IMR-90 (cell line): Measurements from ENCODE around the gene CDK8. TPM values are rescaled to one million over a fixed set of nuclear protein-coding genes. Genes with fewer than 3 reads are reported as not detected.

Experiments
- ATAC-seq: fragments of 200-7000 bp; cut with Tn5 transposase; 2 replicates; pipeline ENCODE4 v1.9.1; 2020; ENCODE audit warnings: low read depth, mild to moderate bottlenecking, moderate library complexity
- BruUV-seq: library from RNA; stranded (reverse); fragments of 400-500 nt; replicated peaks from 2 replicates; lab custom pipeline; 2021; lab: Mats Ljungman, UMichigan
- CTCF ChIA-PET: fragments of 300-600 bp; formaldehyde crosslinking; extraction: SDS; loops from one replicate; lab custom pipeline; 2021; ENCODE audit warnings: antibody characterized with exemption; lab: Yijun Ruan, JAX
- POLR2A ChIA-PET: fragments of 300-600 bp; sonication (Branson Sonifier 250); formaldehyde crosslinking; loops from one replicate; lab custom pipeline; 2022; ENCODE audit warnings: antibody characterized with exemption; ENCODE audit not compliant: unreplicated experiment; lab: Charles Lee
- DNase-seq: peaks from one replicate; pipeline ENCODE4 v3.0.0; 2013
- H2AFZ ChIP-seq: replicated peaks from 2 replicates; pipeline ENCODE3; 2013; ENCODE audit warnings: low read length, mild to moderate bottlenecking; ENCODE audit not compliant: poor library complexity
- H2AK5ac ChIP-seq: 2 replicates; pipeline ENCODE4 v1.6.1; 2013; ENCODE audit warnings: low read depth, low read length, inconsistent platforms
- H2AK9ac ChIP-seq: replicated peaks from 2 replicates; pipeline ENCODE3; 2013; ENCODE audit warnings: mild to moderate bottlenecking, low read depth, low read length, moderate library complexity; ENCODE audit not compliant: poor library complexity
- H2BK120ac ChIP-seq: 2 replicates; pipeline ENCODE4 v1.6.1; 2013; ENCODE audit warnings: low read depth, low read length, inconsistent platforms
- H2BK15ac ChIP-seq: 3 replicates; pipeline ENCODE4 v1.6.1; 2013; ENCODE audit warnings: low read depth, low read length, inconsistent platforms
- H2BK20ac ChIP-seq: 2 replicates; pipeline ENCODE4 v1.6.1; 2013; ENCODE audit warnings: low read depth, mild to moderate bottlenecking, inconsistent platforms, low read length, moderate library complexity
- H2BK5ac ChIP-seq: 2 replicates; pipeline ENCODE4 v1.6.1; 2013; ENCODE audit warnings: mild to moderate bottlenecking, low read depth, low read length, inconsistent platforms; ENCODE audit not compliant: poor library complexity, severe bottlenecking
- H3K14ac ChIP-seq: replicated peaks from 2 replicates; pipeline ENCODE4 v1.6.1; 2013; ENCODE audit warnings: low read depth, low read length, inconsistent platforms
- H3K18ac ChIP-seq: 2 replicates; pipeline ENCODE4 v1.6.1; 2013; ENCODE audit warnings: low read depth, low read length, control low read depth
- H3K23ac ChIP-seq: 2 replicates; pipeline ENCODE4 v1.6.1; 2013; ENCODE audit warnings: low read depth, low read length, inconsistent platforms
- H3K27ac ChIP-seq: 2 replicates; pipeline ENCODE4 v1.5.1; 2013; ENCODE audit warnings: mild to moderate bottlenecking, control low read depth, low read length; ENCODE audit not compliant: insufficient read depth
- H3K27me3 ChIP-seq: 2 replicates; pipeline ENCODE4 v1.6.1; 2013; ENCODE audit warnings: low read length; ENCODE audit not compliant: control insufficient read depth, insufficient read depth
- H3K36me3 ChIP-seq: 2 replicates; pipeline ENCODE4 v1.6.1; 2013; ENCODE audit warnings: low read length, mixed read lengths; ENCODE audit not compliant: control insufficient read depth, insufficient read depth
- H3K4ac ChIP-seq: 2 replicates; pipeline ENCODE4 v1.6.1; 2013; ENCODE audit warnings: low read depth, low read length, inconsistent platforms
- H3K4me1 ChIP-seq: 2 replicates; pipeline ENCODE4 v1.6.1; 2013; ENCODE audit warnings: low read length, mixed read lengths; ENCODE audit not compliant: control insufficient read depth, insufficient read depth
- H3K4me2 ChIP-seq: 2 replicates; pipeline ENCODE4 v1.6.1; 2013; ENCODE audit warnings: low read depth, mild to moderate bottlenecking, control low read depth, low read length, moderate library complexity
- H3K4me3 ChIP-seq: 2 replicates; pipeline ENCODE4 v1.5.1; 2013; ENCODE audit warnings: low read depth, mild to moderate bottlenecking, control low read depth, low read length, moderate library complexity; ENCODE audit not compliant: insufficient read depth
- H3K56ac ChIP-seq: 2 replicates; pipeline ENCODE4 v1.6.1; 2013; ENCODE audit warnings: low read length, inconsistent platforms; ENCODE audit not compliant: insufficient read depth; ENCODE audit errors: extremely low read depth
- H3K79me1 ChIP-seq, 2 experiments: 2 replicates each; pipeline ENCODE4 v1.6.1; 2013; ENCODE audit warnings: low read length in 2 of 2, inconsistent platforms in 1 of 2, low read depth in 1 of 2
- H3K9ac ChIP-seq: 2 replicates; pipeline ENCODE4 v1.6.1; 2013; ENCODE audit warnings: low read depth, low read length, control low read depth
- H3K9me1 ChIP-seq: 2 replicates; pipeline ENCODE4 v1.6.1; 2013; ENCODE audit warnings: low read length, inconsistent platforms; ENCODE audit not compliant: insufficient read depth
- H3K9me3 ChIP-seq: 2 replicates; pipeline ENCODE4 v1.6.1; 2013; ENCODE audit warnings: low read length; ENCODE audit not compliant: control insufficient read depth, insufficient read depth
- H4K20me1 ChIP-seq: 2 replicates; pipeline ENCODE4 v1.6.1; 2013; ENCODE audit warnings: low read length, inconsistent platforms; ENCODE audit not compliant: insufficient read depth
- H4K5ac ChIP-seq: 2 replicates; pipeline ENCODE4 v1.6.1; 2013; ENCODE audit warnings: mild to moderate bottlenecking, low read depth, low read length, control low read depth
- H4K8ac ChIP-seq, 2 experiments: 2 replicates each; pipeline ENCODE4 v1.6.1; 2013; ENCODE audit warnings: low read depth in 2 of 2, low read length in 2 of 2, control low read depth in 1 of 2, inconsistent platforms in 1 of 2
- H4K91ac ChIP-seq: 2 replicates; pipeline ENCODE4 v1.6.1; 2013; ENCODE audit warnings: low read depth, low read length, inconsistent platforms; ENCODE audit not compliant: insufficient read depth
- BHLHE40 ChIP-seq: fragments of 150-350 bp; IDR thresholded peaks from 2 replicates; pipeline ENCODE4 v1.6.1; 2016; ENCODE audit warnings: mild to moderate bottlenecking, low read depth, low read length
- NFE2L2 ChIP-seq: fragments of 150-350 bp; IDR thresholded peaks from 2 replicates; pipeline ENCODE4 v1.6.1; 2016; ENCODE audit warnings: low read depth, mild to moderate bottlenecking, low read length
- POLR2A ChIP-seq: IDR thresholded peaks from 2 replicates; pipeline ENCODE4 v1.6.1; 2012; ENCODE audit warnings: mild to moderate bottlenecking, low read depth, low read length
- SMC3 ChIP-seq: fragments of 150-350 bp; IDR thresholded peaks from 2 replicates; pipeline ENCODE4 v1.6.1; 2016; ENCODE audit warnings: low read depth, mild to moderate bottlenecking, antibody characterized with exemption, low read length, moderate library complexity
- WGBS, 2 experiments: methylation state at CpG; one replicate each; pipeline versions ENCODE4 v1.1.5 to v1.1.7; 2013; ENCODE audit warnings: missing lambda C conversion rate in 2 of 2; ENCODE audit not compliant: insufficient read length in 1 of 2; ENCODE audit errors: extremely low coverage in 2 of 2; 5-methylcytosine and 5-hydroxymethylcytosine counted together
- dilution Hi-C: fragments of 300-500 bp; cut with HindIII; formaldehyde crosslinking; loops from one replicate; pipeline ENCODE4 v1.14.3; 2018; ENCODE audit warnings: low sequenced_read_pairs; ENCODE audit not compliant: unreplicated experiment
- in situ Hi-C: fragments of 300-500 bp; cut with MboI; formaldehyde crosslinking; loops from 3 replicates; pipeline ENCODE4 v1.14.3; 2019; ENCODE audit warnings: low sequenced_read_pairs, inconsistent platforms, mixed read lengths
- intact Hi-C: fragments of 100-400 bp; cut with micrococcal nuclease; formaldehyde crosslinking; loops from 2 replicates; pipeline ENCODE4 v1.10.0; 2022
- polyA plus RNA-seq, 3 experiments: library from polyadenylated mRNA; depleted of rRNA; stranded (reverse); fragments of >200 nt; gene quantifications; 2 replicates each; pipeline ENCODE4 v1.2.3, GENCODE V29; 2012; ENCODE audit warnings: low replicate concordance in 1 of 3
- total RNA-seq: library from RNA; depleted of rRNA; stranded (reverse); fragments of >200 nt; gene quantifications from 2 replicates; pipeline ENCODE4 v1.2.3, GENCODE V29; 2012
- TF ChIP-seq, protein P1 (sequence below): fragments of 150-350 bp; IDR thresholded peaks from 2 replicates; pipeline ENCODE4 v1.6.1; 2016; ENCODE audit warnings: low read depth, mild to moderate bottlenecking, low read length, moderate library complexity, borderline replicate concordance

Gene CDK8
- total and polyA plus RNA-seq, 2 of the 4 experiments (the other 2 are of a cell fraction) = 15.4 to 19.0 TPM

DNA sequence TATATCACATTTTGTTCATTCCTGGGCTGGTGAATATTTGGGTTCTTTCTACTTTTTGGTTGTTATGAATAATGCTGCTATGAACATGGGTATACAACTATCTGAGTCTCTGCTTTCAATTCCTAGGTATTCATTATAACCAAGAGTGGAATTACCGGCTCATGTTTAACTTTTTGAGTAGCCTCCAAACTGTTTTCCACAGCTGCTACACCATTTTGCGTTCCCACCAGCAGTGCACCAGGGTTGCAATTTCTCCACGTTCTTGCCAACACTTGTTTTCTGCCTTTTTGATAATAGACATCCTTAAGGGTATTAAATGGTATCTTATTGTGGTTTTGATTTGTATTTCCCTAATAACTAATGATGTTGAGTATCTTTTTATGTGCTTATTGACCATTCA lies 16.8 kb downstream of the CDK8 start:
- Histone ChIP-seq H3K79me1 (peaks cover 20 to 53% of the 10 kb centered on the region in 2 experiments), H2AK5ac (no peak overlapping the region), H2AFZ (no peak overlapping the region), H2BK5ac (no peak overlapping the region), H4K8ac (no peak overlapping the region), H3K36me3 (no peaks in the 10 kb centered on the region), H3K14ac (no peak overlapping the region), H3K18ac (no peak overlapping the region), H4K5ac (no peak overlapping the region), H4K20me1 (peaks cover 33% of the 10 kb centered on the region), H3K23ac (no peak overlapping the region), H2AK9ac (no peak overlapping the region), H3K4me1 (no peaks in the 10 kb centered on the region), H3K9me3 (no peaks in the 10 kb centered on the region), H2BK15ac (no peak overlapping the region), H3K9me1 (peaks cover 3% of the 10 kb centered on the region; the same call in 1 of the 2 replicates), H3K4me2 (no peak overlapping the region), H3K4me3 (no peak overlapping the region), H3K27ac (no peak overlapping the region), H3K9ac (no peak overlapping the region), H3K56ac (no peak overlapping the region), H3K4ac (no peak overlapping the region), H3K27me3 (no peaks in the 10 kb centered on the region), H2BK20ac (no peak overlapping the region), H2BK120ac (no peak overlapping the region), H4K91ac (no peak overlapping the region)
- intact Hi-C loops (no loop called here), in situ Hi-C loops (no loop called here), dilution Hi-C loops (no loop called here)
- ATAC-seq = no peak
- CTCF ChIA-PET = no interaction called here
- no peak for DNase-seq
- POLR2A ChIA-PET = no interaction called here
- no TSS peak for BruUV-seq
- TF ChIP-seq POLR2A = no peak
- no peak for TF ChIP-seq SMC3
- no peak for TF ChIP-seq NFE2L2
- TF ChIP-seq BHLHE40 = no peak
- TF ChIP-seq, protein P1, sequence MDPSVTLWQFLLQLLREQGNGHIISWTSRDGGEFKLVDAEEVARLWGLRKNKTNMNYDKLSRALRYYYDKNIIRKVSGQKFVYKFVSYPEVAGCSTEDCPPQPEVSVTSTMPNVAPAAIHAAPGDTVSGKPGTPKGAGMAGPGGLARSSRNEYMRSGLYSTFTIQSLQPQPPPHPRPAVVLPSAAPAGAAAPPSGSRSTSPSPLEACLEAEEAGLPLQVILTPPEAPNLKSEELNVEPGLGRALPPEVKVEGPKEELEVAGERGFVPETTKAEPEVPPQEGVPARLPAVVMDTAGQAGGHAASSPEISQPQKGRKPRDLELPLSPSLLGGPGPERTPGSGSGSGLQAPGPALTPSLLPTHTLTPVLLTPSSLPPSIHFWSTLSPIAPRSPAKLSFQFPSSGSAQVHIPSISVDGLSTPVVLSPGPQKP = no peak
- no CpG with 5 or more reads among the region's 3 CpGs for WGBS, 2 experiments
